WTC11 (cell line): Measurements from ENCODE around the gene NOP9. TPM values are rescaled to one million over a fixed set of nuclear protein-coding genes. Genes with fewer than 3 reads are reported as not detected.

Source experiments
- ATAC-seq: fragments of 200-7000 bp; cut with Tn5 transposase; 2 replicates; pipeline ENCODE4 v1.10.0; 2021; ENCODE audit warnings: mild to moderate bottlenecking, moderate library complexity
- CTCF ChIA-PET: fragments of 300-600 bp; sonication (Branson Sonifier 250); formaldehyde crosslinking; loops from one replicate; lab custom pipeline; 2021; ENCODE audit warnings: antibody characterized with exemption; lab: Charles Lee
- POLR2A ChIA-PET: fragments of 350-600 bp; sonication (Branson Sonifier 250); formaldehyde crosslinking; loops from one replicate; lab custom pipeline; 2021; ENCODE audit warnings: antibody characterized with exemption; lab: Charles Lee
- DNase-seq: peaks from one replicate; pipeline ENCODE4 v3.0.0; 2021; ENCODE audit warnings: low spot score
- H3K27ac Mint-ChIP-seq: 2 replicates; pipeline ENCODE4 v1.8.0; 2021; ENCODE audit warnings: mixed read lengths
- H3K27me3 Mint-ChIP-seq: 2 replicates; pipeline ENCODE4 v1.8.0; 2021; ENCODE audit warnings: low read depth, mild to moderate bottlenecking, moderate library complexity, mixed read lengths
- H3K36me3 Mint-ChIP-seq: 2 replicates; pipeline ENCODE4 v1.8.0; 2021; ENCODE audit warnings: mixed read lengths
- H3K4me1 Mint-ChIP-seq: 2 replicates; pipeline ENCODE4 v1.8.0; 2022; ENCODE audit warnings: mixed read lengths
- H3K4me3 Mint-ChIP-seq: 2 replicates; pipeline ENCODE4 v1.8.0; 2021; ENCODE audit warnings: mild to moderate bottlenecking, moderate library complexity, mixed read lengths
- H3K9me3 Mint-ChIP-seq: 2 replicates; pipeline ENCODE4 v1.8.0; 2021; ENCODE audit warnings: mixed read lengths
- ATF1 ChIP-seq: sonication (generic); formaldehyde crosslinking; IDR thresholded peaks from 2 replicates; pipeline ENCODE4 v1.8.1; 2023; ENCODE audit warnings: mild to moderate bottlenecking, moderate library complexity, missing genetic modification reagents
- FOXK1 ChIP-seq: sonication (generic); formaldehyde crosslinking; IDR thresholded peaks from 2 replicates; pipeline ENCODE4 v1.8.0; 2022; ENCODE audit warnings: mild to moderate bottlenecking, moderate library complexity, missing genetic modification reagents
- HMGA2 ChIP-seq: fragments of 250-450 bp; sonication (Bioruptor Pico); IDR thresholded peaks from 2 replicates; pipeline ENCODE4 v1.4.0; 2021; ENCODE audit warnings: mild to moderate bottlenecking, moderate library complexity
- NFE2L1 ChIP-seq: sonication (generic); formaldehyde crosslinking; IDR thresholded peaks from 2 replicates; pipeline ENCODE4 v1.8.1; 2023; ENCODE audit warnings: missing genetic modification reagents
- RORB ChIP-seq: fragments of 250-450 bp; sonication (Bioruptor Pico); IDR thresholded peaks from 2 replicates; pipeline ENCODE4 v1.9.0; 2021; ENCODE audit warnings: mild to moderate bottlenecking
- ZNF121 ChIP-seq: sonication (generic); formaldehyde crosslinking; IDR thresholded peaks from 2 replicates; pipeline ENCODE4 v1.8.0; 2023; ENCODE audit warnings: missing genetic modification reagents
- total RNA-seq: library from RNA; stranded (reverse); gene quantifications from 3 replicates; pipeline ENCODE4 v1.2.3, GENCODE V29; 2021
- TF ChIP-seq, protein P1 (sequence below): fragments of 250-450 bp; sonication (Bioruptor Pico); IDR thresholded peaks from 2 replicates; pipeline ENCODE4 v1.9.0; 2021; ENCODE audit warnings: mild to moderate bottlenecking
- TF ChIP-seq, protein P2 (sequence below): sonication (generic); formaldehyde crosslinking; IDR thresholded peaks from 2 replicates; pipeline ENCODE4 v1.8.0; 2023; ENCODE audit warnings: missing genetic modification reagents, mild to moderate bottlenecking, borderline replicate concordance
- TF ChIP-seq, protein P3 (sequence below): sonication (generic); formaldehyde crosslinking; IDR thresholded peaks from 2 replicates; pipeline ENCODE4 v1.8.0; 2022; ENCODE audit warnings: missing genetic modification reagents

Gene NOP9
- total RNA-seq, 1 experiment from 2014 or later, result 44.4 TPM

DNA sequence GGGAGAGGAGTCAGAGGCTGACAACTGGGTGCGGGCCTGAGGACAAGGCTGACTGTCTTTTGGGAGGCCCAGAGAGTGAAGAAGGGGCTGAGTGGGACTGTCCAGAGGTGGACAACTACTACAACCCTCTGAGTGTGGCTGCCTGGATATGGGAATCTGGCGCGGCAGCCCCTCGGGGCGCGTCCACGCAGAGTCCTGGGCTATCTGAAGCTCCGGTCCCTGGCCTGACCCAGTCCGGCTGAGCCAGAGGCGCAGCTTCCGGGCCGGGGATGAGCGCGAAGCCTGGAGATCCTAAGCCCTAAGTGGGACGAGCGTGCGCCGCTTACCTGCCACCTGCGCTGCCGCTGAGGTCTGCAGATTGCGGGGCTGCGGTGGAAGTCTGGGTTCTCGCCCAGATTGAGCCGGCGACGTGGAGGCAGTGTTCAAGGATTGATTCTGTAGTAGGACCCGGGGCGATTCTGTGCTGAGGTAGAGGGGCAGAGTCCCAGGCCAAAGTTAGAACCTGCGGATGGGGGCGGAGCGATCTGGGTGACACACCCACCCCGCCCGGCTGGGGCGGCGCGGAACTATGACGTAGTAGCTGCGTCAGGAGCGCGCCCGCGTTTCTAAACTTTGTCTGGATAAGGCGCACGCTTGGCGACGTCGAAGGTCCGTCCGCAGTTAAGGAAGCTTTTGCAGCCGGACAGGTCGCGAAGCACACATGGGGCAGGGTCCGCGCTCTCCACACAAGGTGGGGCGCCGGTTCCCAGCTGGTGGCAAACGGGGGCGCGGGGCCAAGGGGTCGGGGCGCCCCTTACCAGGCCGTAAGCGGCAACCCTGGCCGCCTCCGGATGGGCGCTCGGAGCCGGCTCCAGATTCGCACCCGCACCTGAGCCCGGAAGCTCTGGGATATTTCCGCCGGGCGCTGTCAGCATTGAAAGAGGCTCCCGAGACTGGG lies at the start of gene NOP9, which contains the start of gene DHRS1 (continued):
- peak; percentile 66; the same call in 1 of the 2 replicates for TF ChIP-seq ATF1 (CRISPR knock-in tag)

DNA sequence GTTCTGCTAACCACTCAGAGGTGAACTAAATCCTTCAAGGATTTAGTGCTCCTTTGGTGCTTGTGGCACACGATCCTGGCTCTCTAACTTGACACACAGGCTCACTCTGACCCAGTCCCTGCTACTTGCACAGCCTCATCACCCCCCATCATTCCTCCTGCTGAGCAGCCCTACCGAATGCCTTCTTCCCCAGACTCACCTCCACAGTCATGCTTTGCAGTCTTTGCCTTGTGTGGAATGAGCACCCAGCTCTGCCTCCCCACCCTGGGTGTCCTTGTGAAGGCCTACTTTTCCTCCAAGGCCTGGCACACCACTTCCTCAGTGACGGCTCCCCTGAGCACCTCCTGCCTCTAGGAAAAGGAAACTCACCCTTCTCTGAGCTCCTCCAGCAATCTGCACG lies 49.3 kb upstream of the NOP9 start:
- Mint-ChIP-seq H3K4me1 (no peaks in the 10 kb centered on the region), H3K9me3 (no peaks in the 10 kb centered on the region), H3K27me3 (peaks cover 13% of the 10 kb centered on the region), H3K4me3 (no peak overlapping the region), H3K36me3 (no peaks in the 10 kb centered on the region), H3K27ac (no peak overlapping the region)
- POLR2A ChIA-PET, result no interaction called here
- CTCF ChIA-PET, result interaction anchor here (0.7 to 3.8 kb wide), 4 partner anchors 8 to 83 kb away, joined by 3 to 26 read pairs (median 9); partner anchors contain the start of gene TINF2
- DNase-seq (no peak), ATAC-seq (no peak)
- TF ChIP-seq HMGA2 (CRISPR knock-in tag), result no peak

DNA sequence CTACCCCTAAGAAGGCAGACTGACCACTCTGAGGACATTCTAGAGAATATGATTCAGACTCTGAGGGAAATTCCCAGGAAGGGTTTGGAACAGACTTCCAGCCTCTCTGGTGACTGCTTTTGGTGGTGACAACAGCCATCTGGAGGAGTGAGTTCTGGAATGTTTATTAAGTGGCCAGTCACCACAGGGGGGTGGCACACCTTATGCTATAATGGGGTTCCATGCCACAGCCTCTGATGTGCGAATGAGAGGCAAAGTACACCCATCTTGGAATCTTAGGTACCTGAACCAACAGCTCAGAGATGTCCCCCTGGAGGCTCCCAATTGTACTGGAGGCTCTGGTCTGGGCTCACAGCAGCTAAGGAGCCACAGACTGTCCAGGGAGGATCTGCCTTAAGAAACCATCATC lies 47.8 kb upstream of the NOP9 start:
- no peak for DNase-seq
- H3K4me3 Mint-ChIP-seq, result no peak overlapping the region
- TF ChIP-seq, protein P1, sequence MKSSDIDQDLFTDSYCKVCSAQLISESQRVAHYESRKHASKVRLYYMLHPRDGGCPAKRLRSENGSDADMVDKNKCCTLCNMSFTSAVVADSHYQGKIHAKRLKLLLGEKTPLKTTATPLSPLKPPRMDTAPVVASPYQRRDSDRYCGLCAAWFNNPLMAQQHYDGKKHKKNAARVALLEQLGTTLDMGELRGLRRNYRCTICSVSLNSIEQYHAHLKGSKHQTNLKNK (CRISPR knock-in tag), result no peak
- TF ChIP-seq, protein P2, sequence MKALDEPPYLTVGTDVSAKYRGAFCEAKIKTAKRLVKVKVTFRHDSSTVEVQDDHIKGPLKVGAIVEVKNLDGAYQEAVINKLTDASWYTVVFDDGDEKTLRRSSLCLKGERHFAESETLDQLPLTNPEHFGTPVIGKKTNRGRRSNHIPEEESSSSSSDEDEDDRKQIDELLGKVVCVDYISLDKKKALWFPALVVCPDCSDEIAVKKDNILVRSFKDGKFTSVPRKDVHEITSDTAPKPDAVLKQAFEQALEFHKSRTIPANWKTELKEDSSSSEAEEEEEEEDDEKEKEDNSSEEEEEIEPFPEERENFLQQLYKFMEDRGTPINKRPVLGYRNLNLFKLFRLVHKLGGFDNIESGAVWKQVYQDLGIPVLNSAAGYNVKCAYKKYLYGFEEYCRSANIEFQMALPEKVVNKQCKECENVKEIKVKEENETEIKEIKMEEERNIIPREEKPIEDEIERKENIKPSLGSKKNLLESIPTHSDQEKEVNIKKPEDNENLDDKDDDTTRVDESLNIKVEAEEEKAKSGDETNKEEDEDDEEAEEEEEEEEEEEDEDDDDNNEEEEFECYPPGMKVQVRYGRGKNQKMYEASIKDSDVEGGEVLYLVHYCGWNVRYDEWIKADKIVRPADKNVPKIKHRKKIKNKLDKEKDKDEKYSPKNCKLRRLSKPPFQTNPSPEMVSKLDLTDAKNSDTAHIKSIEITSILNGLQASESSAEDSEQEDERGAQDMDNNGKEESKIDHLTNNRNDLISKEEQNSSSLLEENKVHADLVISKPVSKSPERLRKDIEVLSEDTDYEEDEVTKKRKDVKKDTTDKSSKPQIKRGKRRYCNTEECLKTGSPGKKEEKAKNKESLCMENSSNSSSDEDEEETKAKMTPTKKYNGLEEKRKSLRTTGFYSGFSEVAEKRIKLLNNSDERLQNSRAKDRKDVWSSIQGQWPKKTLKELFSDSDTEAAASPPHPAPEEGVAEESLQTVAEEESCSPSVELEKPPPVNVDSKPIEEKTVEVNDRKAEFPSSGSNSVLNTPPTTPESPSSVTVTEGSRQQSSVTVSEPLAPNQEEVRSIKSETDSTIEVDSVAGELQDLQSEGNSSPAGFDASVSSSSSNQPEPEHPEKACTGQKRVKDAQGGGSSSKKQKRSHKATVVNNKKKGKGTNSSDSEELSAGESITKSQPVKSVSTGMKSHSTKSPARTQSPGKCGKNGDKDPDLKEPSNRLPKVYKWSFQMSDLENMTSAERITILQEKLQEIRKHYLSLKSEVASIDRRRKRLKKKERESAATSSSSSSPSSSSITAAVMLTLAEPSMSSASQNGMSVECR, result no peak
- TF ChIP-seq RORB (CRISPR knock-in tag) (no peak), ZNF121 (no peak), FOXK1 (CRISPR knock-in tag) (no peak), NFE2L1 (CRISPR knock-in tag) (no peak)
- TF ChIP-seq, protein P3, sequence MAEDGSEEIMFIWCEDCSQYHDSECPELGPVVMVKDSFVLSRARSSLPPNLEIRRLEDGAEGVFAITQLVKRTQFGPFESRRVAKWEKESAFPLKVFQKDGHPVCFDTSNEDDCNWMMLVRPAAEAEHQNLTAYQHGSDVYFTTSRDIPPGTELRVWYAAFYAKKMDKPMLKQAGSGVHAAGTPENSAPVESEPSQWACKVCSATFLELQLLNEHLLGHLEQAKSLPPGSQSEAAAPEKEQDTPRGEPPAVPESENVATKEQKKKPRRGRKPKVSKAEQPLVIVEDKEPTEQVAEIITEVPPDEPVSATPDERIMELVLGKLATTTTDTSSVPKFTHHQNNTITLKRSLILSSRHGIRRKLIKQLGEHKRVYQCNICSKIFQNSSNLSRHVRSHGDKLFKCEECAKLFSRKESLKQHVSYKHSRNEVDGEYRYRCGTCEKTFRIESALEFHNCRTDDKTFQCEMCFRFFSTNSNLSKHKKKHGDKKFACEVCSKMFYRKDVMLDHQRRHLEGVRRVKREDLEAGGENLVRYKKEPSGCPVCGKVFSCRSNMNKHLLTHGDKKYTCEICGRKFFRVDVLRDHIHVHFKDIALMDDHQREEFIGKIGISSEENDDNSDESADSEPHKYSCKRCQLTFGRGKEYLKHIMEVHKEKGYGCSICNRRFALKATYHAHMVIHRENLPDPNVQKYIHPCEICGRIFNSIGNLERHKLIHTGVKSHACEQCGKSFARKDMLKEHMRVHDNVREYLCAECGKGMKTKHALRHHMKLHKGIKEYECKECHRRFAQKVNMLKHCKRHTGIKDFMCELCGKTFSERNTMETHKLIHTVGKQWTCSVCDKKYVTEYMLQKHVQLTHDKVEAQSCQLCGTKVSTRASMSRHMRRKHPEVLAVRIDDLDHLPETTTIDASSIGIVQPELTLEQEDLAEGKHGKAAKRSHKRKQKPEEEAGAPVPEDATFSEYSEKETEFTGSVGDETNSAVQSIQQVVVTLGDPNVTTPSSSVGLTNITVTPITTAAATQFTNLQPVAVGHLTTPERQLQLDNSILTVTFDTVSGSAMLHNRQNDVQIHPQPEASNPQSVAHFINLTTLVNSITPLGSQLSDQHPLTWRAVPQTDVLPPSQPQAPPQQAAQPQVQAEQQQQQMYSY (CRISPR knock-in tag), result no peak
- TF ChIP-seq, all 79 proteins: peak for 0
- CTCF ChIA-PET, result interaction anchor here (0.6 to 3.8 kb wide), 7 partner anchors 10 to 185 kb away, joined by 3 to 26 read pairs (median 4); partner anchors contain the start of genes CIDEB and TINF2
- no peaks in the 10 kb centered on the region for H3K36me3 Mint-ChIP-seq
- H3K27me3 Mint-ChIP-seq, result peaks cover 11% of the 10 kb centered on the region
- H3K9me3 Mint-ChIP-seq, result no peaks in the 10 kb centered on the region
- H3K27ac Mint-ChIP-seq, result no peak overlapping the region
- no peaks in the 10 kb centered on the region for H3K4me1 Mint-ChIP-seq
- POLR2A ChIA-PET, result interaction anchor here (1.0 to 1.1 kb wide), 2 partner anchors 9 to 19 kb away, joined by 3 to 4 read pairs; partner anchors contain the start of gene TINF2
- ATAC-seq, result peak; percentile 65
